HG02588 (cell line): Measurements from ENCODE around the gene MSL1.

ENCODE experiments used
- ATAC-seq: cut with Tn5 transposase; IDR thresholded peaks from one replicate; pipeline ENCODE4 v1.9.1; 2021; ENCODE audit warnings: mild to moderate bottlenecking, moderate library complexity; ENCODE audit not compliant: unreplicated experiment

The MSL1 gene

DNA sequence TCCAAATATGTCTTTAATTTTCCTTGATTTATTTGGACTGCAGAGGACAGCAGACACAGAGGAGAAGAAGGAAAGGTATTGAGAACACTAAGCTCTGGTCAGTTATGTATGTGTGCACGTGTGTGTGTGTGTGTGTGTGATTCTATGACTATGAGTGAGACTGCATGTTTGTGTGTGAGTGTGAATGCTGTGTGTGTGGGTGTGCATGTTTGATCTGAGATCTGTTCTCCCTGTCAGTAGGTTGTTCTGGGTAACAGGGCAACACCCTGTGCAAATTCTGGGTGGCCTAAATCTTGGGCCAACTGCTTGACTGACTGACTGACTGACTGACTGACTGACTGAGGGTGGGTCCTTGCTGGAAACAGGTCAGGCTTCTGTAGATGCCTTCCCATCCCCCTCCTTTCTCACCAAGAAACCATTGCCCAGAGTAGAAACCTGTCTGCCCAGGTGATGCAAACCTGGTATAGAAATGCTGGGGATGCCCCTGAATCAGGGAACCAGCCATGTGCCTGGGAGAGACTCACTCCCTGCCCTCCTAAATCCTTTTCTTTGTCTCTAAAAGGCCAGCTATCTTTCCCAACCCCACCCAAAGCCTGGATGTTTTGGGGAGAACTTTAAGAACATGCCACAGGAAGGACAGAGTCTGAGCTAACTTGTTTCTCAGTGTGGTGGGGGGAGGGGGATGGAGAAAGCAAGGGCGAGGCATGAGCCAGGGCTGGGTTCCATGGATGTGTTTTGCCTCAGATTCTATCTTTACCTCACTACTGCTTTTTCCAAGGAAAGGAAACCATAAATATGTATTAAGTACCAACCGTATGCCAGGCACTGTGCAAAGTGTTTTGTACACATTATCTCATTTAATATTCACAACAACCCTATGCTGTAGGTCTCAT is 16.9 kb upstream of the MSL1 start:
- no peak for ATAC-seq

DNA sequence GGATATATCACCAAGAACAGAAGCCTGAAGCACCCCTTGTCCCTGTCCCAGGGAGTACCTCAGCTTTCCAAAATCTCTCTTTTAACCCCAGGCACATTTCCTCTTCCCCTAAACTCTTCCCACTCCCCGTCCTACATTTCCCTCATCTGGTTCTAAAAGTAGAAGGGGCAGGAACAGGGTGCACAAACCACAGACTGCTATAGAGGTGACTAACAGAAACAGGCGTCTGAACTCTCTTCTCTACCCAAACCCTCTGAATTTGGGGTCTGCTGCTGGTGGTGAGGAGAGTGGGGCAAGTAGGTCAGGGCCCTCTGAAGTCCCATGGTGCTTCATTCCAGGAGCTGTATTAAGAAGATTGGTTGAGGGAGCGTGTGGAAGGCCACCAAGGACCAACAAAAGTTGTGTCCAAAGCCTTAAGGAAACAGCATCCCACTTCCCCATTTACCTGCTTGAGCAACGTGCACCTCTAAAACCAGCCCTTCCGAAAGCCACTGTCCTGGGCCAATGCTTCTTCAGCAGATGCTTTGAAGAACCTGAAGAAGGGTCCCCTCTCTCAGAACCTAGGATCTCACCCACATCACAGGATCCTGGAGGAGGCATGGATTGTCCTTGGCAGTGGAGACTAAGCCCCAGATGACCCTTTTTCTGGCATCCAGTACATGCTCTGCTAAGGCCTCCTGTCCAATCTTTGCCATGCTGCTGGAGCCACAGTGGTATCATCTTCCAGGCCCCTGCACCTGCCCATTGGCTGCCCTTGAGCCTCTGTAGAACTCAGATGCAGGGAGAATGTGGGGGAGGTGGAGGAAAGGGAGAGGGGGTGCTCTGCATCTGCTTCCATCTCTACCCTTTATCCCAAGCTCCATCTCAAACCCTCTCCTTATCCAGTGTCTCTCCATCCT is 15.7 kb upstream of the MSL1 start:
- no peak for ATAC-seq

DNA sequence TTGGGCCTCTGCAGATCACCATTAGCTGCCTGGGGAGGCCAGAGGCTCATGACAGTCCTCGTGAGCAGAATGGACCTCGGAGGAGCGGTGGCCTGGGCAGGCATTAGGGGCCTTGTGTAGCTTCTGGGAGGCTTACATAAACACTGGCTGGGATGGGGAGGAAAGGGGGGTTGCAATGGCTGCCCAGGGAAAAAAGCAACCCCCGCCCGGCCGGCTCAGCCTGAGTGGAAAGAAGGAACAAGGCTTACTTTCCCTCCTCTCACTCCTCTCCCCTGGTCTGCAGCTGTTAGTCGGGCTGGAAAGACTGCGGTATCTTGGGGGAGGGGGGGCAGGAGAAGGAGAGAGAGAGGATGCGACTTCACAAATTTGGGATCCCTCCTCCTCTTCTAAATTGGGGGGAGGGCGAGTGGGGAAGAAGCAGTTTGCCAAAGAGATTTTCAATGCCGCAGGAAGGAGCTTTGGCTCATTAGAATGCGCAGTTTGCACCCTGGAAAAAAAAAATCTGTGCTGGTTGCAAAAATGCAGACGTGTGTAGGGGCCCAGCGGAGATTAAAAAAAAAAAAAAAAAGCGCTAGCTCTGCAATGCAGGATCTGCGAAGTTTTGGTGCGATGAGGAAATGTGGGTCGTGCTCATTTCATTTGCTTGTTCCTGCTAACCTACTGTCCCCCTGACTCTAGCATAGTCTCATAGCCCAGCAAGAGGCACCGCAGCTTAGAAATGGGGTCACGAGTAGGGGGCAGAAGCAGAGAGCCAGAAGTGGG is 14.8 kb upstream of the MSL1 start:
- ATAC-seq: no peak

DNA sequence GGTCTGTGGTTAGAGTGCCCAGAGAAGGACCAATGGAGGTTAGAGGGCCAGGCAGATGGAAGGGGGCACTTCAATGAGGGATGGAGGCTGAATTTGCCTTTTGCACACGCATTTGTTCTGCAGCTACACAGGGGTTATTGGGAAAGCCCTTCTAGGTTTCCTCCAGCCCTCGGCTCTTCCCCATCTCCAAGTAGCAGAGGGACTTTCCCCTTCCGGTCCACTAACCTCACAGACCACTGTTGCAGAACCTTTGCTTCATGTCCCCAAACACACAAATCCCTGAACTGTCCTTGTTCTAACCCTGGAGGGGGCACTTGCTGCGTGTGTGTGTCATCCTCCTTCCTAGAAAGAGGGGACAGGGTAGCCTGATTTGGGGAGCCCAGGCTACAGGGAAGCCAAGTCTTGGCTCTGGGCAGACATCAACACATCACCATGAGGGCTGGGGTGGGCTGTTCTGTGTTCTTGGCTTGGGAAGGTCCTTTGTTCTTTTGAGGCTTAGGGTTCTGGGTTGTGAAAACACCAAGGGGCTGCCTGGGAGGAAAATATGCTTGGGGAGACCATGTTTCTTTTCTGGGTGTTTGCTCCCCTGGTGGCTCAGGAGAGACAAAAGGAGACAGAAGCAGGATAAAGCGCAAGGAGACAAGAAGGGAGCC is 14.1 kb upstream of the MSL1 start:
- no peak for ATAC-seq

DNA sequence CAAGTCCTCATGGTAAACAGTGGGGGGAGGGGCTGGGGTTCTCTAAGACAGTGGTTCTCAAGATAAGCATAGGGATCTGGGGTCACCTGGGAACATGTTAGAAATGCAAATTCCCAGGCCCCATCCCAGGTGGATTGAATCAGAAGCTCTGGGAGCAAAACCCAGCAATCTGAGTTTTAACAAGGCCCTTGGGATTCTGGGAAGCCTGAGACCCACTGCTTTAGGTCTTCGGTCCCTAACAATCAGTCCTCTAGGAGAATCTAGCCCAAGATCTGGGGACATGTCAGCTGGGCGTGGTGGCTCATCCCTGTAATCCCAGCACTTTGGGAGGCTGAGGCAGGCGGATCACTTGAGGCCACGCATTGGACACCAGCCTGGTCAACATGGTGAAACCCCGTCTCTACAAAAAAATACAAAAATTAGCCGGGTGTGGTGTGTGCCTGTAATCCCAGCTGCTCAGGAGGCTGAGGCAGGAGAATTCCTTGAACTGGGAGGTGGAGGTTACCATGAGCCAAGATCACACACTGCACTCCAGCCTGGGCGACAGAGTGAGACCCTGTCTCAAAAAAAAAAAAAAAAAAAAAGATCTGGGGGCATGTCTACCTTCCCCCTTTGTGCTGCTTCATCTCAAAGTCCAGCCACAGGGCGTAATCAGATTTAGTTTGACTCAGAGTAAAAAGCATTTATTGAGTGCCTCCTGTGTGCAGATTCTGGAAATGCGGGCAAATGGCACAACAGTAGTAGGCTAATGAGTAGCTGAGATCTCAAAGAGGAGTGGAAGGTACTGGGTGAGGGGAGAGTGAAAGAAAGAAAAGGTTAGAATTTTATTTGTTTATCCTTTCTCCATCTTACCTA is 12.6 kb upstream of the MSL1 start:
- ATAC-seq: no peak

DNA sequence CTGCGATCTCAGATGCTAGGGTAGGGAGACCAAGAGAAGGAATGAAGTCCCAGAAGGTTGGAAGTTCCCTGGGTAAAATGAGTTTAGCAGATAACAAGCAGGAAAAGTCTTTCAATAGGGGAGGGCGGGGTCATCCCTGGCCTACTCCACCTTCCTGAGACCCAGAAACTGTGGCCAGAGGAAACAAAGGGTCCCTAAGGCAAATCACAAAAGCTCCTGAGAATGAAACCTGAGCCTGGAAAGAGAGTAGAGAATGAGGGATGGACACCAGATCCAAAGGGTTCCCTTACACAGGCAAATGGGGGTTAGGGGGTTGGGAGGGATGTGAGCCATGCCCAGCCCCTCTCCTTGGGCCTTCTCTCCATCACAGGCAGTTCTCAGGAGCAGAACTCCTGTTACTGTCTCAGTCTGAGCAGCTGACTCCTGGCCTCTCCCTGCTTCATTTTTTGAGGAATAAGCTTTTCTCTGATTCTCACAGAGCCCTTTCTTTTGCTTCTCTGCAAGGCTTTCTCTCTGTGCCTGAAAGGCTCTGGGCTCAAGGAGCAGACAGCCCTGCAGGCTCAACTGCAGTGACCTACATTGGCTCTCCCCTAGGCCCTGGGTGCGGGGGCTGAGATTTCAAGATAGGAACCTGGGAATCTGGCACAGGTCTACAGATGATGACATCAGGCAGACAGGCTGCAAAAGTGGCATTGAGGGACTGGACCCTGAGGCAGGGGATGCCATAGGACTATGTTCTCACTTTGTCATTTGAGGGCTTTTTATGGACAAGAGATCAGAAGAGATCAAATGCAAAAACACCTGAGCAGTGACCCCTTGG is 11.5 kb upstream of the MSL1 start:
- ATAC-seq: no peak

DNA sequence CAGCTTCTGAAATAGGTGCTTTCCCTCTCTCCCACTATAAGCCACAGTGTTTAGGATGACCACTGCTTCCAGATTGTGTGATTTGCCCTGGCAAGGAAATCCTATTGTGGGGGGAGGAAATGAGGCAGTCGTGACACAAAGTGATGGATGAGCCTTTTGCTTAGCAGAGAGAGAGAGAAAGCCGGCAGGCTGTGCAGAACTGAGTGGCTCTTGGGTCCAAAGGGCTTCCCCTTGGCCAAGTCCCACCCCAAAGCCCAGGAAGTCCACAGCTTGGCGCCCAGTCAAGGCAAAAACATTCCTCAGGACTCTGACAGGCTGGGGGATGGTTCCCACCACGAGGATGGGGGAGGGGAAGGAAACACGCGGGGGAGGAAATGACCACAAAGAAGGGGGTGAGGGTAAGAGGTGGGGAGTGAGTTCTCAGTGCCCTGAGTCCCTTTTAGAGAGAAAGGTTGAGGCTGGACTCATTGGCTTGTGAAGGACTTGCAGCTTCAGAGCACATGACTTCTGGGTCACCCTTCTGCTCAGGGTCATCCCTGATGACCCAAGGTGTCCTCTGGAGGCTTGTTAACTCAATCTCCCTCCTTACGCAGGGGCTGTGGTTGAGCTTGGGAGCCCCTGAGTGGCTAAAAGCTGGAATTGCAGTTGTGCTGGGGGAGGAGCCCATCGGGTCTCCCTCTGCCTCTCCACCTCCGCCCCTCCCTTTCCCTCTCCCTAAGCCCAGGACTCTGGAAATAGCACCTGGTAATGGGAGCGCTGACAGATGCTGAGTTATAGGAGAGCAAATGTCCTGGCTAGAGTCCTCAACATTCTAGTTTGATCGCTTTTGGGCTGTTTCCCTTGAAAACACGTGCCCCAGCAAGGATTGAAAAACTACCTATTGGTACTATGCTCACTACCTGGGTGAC is 10.3 kb upstream of the MSL1 start:
- no peak for ATAC-seq

DNA sequence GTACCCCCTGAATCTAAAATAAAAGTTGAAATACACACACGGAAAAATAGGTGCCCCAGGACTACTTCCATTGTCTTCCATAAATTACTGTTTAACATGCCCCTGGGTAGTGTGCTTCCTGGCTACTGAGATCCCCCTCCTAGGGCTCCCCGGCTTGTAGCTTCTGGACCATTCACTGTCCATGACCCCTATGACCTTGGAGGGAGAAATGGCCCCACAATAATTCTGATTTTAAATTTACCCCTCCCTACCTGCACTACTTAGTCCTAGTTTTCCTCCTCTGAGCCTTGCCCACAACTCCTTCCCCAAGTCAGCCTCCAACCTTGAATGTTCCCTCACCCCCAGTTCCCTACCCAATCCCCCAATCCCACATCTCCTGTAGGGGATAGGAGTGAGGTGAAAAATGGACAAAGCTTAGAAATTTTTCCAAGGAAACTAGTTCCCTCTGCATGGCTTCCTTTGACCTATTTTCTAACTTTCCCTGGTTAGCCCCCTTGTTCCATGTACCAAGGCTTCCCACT is 9.5 kb upstream of the MSL1 start:
- ATAC-seq: no peak

DNA sequence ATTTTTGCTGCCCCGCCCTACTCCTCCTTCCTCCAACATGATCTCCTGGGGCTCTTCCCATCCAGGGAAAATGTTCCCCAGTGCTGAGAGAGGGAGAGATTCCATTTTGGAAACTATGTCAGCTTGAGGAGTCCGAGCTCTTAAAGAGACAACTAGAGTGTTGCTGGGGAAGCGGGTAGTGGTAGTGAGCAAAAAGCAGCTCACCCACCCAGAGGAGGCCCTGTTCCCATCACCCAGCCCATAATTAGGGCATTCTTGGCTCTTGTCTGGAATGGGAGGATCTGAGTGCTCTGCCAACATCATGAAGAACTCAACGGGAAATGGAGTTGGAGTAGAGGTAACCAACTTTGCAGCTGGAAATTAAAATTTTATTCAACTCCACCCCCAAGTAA is 9.1 kb upstream of the MSL1 start:
- no peak for ATAC-seq

DNA sequence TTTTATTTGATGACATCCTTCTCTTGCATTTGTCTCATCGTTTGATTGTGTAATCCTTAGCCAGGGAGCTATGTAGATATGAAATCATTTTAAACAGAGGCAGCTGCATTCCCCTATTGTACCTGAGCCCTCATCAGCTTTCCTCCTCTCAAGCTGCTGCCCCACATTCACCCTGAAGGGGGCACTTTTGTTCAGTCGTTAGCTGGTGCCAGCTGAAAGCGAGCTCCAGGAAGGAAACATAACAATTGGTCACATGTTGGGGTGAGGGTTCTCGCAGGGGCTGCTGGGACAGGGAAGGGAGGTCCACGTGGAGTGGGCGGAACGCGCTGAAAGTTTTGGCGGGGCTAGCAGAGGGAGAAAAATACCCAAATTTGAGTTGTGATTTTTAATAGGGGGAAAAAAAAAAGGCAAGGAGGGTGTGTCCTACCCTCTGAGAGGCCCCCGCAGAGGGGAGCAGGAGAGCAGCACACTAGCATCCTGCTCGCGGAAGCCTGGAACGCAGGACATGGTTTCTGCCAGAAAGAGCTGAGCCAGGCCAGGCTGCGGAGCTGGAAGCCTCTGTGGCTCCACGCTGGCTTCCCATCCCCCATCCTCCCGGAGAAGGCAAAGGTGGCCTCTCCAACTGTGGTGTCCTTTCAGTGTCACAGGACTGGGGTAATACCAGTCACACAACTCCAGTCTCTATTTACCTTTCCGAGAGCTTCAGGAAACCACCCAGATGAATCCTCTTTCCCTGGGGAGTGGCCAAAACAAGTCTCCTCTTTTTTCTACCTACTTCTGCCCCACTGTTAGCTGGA is 8.5 kb upstream of the MSL1 start:
- peak; percentile 76 for ATAC-seq

DNA sequence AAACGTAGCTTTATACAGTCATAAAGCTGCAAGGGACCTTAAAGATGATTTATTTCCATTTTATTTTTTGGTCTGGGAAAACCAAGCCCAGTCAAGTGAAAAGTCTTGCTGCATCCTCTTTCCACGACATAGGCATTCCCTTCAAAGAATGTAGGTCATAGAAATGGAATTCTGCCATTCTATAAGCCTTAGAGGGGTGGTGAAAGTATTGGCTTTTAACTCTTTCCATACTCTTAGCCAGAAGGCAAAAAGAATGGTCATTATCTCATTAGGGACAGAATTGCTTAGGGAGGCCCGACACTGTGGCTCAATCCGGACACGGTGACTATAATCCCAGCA is 7.9 kb upstream of the MSL1 start:
- no peak for ATAC-seq

DNA sequence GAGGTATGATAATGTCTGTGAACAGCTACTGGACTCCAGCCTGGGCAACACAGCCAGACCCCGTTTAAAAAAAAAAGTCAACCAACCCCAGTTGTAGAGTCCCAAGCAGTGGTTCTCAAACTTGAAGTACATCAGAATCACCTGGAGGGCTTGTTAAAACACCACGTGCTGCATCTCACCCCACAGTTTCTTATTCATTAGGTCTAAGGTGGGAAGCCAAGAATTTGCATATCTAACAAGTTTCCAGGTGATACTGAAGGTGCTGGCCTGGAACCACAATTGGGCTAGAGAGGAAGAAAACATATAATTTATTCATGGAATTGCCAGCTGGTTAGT is 6.7 kb upstream of the MSL1 start:
- no peak for ATAC-seq

DNA sequence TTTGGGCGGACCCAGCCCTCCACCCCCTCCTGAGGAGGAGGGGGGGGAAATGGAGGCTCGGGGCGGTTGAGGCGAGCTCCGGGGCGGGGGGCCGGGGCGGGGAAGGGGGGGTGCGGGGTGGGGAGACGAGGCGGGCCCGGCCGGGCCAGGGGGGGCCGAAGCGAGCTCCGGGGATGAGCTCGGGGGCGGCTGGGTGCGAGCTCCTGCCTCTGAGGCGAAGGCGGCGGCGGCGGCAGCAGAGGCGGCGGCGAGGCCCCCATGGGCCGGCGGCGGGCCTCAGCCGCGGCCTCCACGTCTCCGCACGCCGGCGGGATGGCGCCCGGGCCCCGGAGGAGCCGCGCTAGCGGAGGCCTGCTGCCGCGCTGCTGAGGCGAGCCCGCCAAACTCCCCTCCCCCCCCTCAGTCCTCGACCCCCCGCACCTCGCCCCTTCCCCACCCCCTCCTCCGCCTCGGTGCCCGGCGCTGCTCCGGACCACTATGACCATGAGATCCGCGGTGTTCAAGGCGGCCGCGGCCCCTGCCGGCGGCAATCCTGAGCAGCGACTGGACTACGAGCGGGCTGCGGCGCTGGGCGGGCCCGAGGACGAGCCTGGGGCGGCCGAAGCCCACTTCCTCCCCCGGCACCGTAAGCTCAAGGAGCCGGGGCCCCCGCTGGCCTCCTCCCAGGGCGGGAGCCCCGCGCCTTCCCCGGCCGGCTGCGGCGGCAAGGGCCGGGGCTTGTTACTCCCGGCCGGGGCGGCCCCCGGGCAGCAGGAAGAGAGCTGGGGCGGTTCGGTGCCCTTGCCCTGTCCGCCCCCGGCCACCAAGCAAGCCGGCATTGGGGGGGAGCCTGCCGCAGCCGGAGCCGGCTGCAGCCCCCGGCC is 596 bp downstream of the MSL1 start:
- ATAC-seq: peak; percentile 35

DNA sequence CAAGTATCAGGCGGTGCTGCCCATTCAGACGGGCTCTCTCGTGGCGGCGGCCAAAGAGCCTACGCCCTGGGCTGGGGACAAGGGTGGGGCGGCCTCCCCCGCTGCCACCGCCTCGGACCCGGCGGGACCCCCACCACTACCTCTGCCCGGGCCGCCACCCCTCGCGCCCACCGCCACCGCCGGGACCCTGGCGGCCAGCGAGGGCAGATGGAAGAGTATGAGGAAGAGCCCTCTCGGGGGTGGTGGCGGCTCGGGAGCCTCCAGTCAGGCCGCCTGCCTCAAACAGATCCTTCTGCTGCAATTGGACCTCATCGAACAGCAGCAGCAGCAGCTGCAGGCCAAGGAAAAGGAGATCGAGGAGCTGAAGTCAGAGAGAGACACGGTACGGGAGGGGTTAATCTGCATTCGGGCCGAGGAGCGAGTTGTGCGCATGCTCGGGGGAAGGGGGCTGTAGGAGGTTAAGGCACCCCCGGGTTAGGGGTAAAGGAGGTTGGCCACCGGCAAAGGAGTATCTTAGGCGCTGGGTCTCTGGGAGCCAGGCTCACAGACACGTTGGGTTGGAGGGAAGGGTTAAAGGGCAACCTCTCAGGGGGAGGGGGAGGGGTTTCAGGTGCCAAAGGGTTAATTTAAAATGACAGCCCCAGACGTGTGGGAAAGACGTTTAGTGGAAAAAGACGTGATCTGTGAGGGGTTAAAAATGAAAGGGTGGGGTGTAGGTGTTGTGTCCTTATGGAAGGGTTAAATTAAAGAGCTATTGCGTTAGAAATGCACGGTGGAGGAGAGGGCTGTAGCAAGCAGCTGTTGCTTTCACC is 1.4 kb downstream of the MSL1 start:
- peak; percentile 23 for ATAC-seq

DNA sequence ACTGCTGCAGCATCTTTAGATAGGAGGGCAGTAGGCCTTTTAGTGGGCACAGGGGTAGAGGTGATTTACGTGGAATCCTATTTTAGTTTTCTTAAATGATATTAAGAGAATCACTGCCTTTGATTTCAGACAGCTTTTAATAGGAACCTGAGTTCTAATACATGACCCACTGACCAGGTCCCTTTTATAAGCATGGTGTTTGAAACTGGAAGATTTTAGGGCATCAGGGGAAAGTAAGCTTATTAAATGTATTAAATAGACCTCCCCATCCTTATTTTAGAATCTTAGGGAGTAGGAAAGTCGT is 2.0 kb downstream of the MSL1 start:
- ATAC-seq: no peak
